WTC11 (cell line): ENCODE results near the gene ASIC1.

Experiments used
- CTCF ChIP-seq: fragments of 200-600 bp; IDR thresholded peaks from 2 replicates; pipeline ENCODE4 v1.8.0; 2022; ENCODE audit warnings: antibody characterized with exemption
- ELF4 ChIP-seq: sonication (generic); formaldehyde crosslinking; IDR thresholded peaks from 2 replicates; pipeline ENCODE4 v1.8.1; 2022; ENCODE audit warnings: low read depth, mild to moderate bottlenecking, moderate library complexity, missing genetic modification reagents
- HMGA2 ChIP-seq: fragments of 250-450 bp; sonication (Bioruptor Pico); IDR thresholded peaks from 2 replicates; pipeline ENCODE4 v1.4.0; 2021; ENCODE audit warnings: mild to moderate bottlenecking, moderate library complexity
- JUN ChIP-seq: sonication (generic); formaldehyde crosslinking; IDR thresholded peaks from 2 replicates; pipeline ENCODE4 v1.8.0; 2023; ENCODE audit warnings: mild to moderate bottlenecking, missing genetic modification reagents
- NFYB ChIP-seq: sonication (generic); formaldehyde crosslinking; conservative IDR thresholded peaks from 2 replicates; pipeline ENCODE4 v1.8.0; 2022; ENCODE audit warnings: low read depth, missing genetic modification reagents
- PRDM15 ChIP-seq: sonication (generic); formaldehyde crosslinking; IDR thresholded peaks from 2 replicates; pipeline ENCODE4 v1.8.0; 2022; ENCODE audit warnings: missing genetic modification reagents

- TF ChIP-seq HMGA2 (CRISPR knock-in tag), result no peak
- TF ChIP-seq JUN (CRISPR knock-in tag), result no peak
- TF ChIP-seq CTCF, result no peak
- TF ChIP-seq ELF4 (CRISPR knock-in tag), result no peak
- no peak for TF ChIP-seq NFYB (CRISPR knock-in tag)
- TF ChIP-seq PRDM15, result no peak
These were observed 46.4 kb downstream of the ASIC1 start, which contains the start of gene GPD1 for GRCh38 chr12:50103767-50104321.
